ENCODE measurements around the gene SAXO2.

GRCh38 chr15:82262422-82263026, at the start of gene SAXO2, which contains the start of gene EFL1:
- TF ChIP-seq CTCF (IDR thresholded peaks at IDR 0.05), result no peak
- TF ChIP-seq POLR2A (IDR thresholded peaks at IDR 0.05), result peak; percentile 19 to 48
- TF ChIP-seq EP300 (IDR thresholded peaks at IDR 0.05), result no peak

Measured in gastroesophageal sphincter (tissue), 3 donors.